ENCODE measurements around the gene SH2D3C.

GRCh38 chr9:127770583-127770904, 7.9 kb downstream of the SH2D3C start:
- TF ChIP-seq POLR2A (IDR thresholded peaks at IDR 0.05) = no peak
- no peak for TF ChIP-seq CTCF (IDR thresholded peaks at IDR 0.05)

Data from Peyer's patch (tissue), 4 donors.